Prostate gland (tissue), 2 donors: ENCODE data around the gene DLGAP1. TPM values are rescaled to one million over a fixed set of nuclear protein-coding genes. Genes with fewer than 3 reads are reported as not detected.
"Not testable (repeated sequence)": the region's sequence is repeated elsewhere in the genome, so short reads cannot be mapped to it uniquely, and the experiment has no call there.

Source experiments
- DNase-seq: peaks from one replicate; pipeline ENCODE4 v3.0.0-alpha.2; 2019; ENCODE audit warnings: low spot score
- H3K27ac ChIP-seq, 2 donors: fragments of 200-600 bp; sonication (generic); 2 replicates each; pipeline ENCODE4 v1.5.1; 2017 to 2019
- H3K27me3 ChIP-seq: fragments of 200-600 bp; sonication (generic); replicated peaks from 2 replicates; pipeline ENCODE4 v1.5.1; 2019; ENCODE audit not compliant: insufficient read depth
- H3K36me3 ChIP-seq, 2 donors: fragments of 200-600 bp; sonication (generic); 1 replicate in 1 of 2; 2 replicates in 1 of 2; pipeline versions ENCODE4 v1.5.1 to v1.8.1; 2017 to 2019
- H3K4me1 ChIP-seq: fragments of 200-600 bp; sonication (generic); replicated peaks from 2 replicates; pipeline ENCODE4 v1.5.1; 2019
- H3K4me3 ChIP-seq, 2 donors: fragments of 200-600 bp; sonication (generic); 2 replicates each; pipeline ENCODE4 v1.5.1; 2017 to 2019
- H3K9me3 ChIP-seq: fragments of 200-600 bp; sonication (generic); 2 replicates; pipeline ENCODE4 v1.5.1; 2017
- POLR2A ChIP-seq: fragments of 450-650 bp; IDR thresholded peaks from one replicate; pipeline ENCODE4 v1.6.1; 2016; ENCODE audit warnings: antibody characterized with exemption, mild to moderate bottlenecking
- POLR2AphosphoS5 ChIP-seq: sonication (generic); formaldehyde crosslinking; IDR thresholded peaks from one replicate; pipeline ENCODE4 v1.6.1; 2017; ENCODE audit warnings: antibody characterized with exemption
- WGBS: methylation state at CpG from one replicate; pipeline ENCODE4 v1.1.5; 2018; 5-methylcytosine and 5-hydroxymethylcytosine counted together
- intact Hi-C: fragments of 100-400 bp; cut with DNase I; formaldehyde crosslinking; loops from one replicate; pipeline ENCODE4 v1.14.2; 2022
- total RNA-seq, 2 donors: library from RNA; depleted of rRNA; stranded (reverse); fragments of >200 nt; gene quantifications; one replicate each; pipeline ENCODE4 v1.1.0, GENCODE V29; 2016
- TF ChIP-seq, protein P1 (sequence below), 4 experiments: fragments of 200-600 bp in 2 of 4; fragments of 450-650 bp in 2 of 4; sonication (generic) in 2 of 4; IDR thresholded peaks; 1 replicate in 3 of 4; 2 replicates in 1 of 4; pipeline ENCODE4 v1.5.1; 2016 to 2019; ENCODE audit warnings: antibody characterized with exemption in 4 of 4, mild to moderate bottlenecking in 2 of 4, moderate library complexity in 2 of 4

The DLGAP1 gene
- total RNA-seq, 2 donors from 2014 or later, result 42.2 to 66.7 TPM

DNA sequence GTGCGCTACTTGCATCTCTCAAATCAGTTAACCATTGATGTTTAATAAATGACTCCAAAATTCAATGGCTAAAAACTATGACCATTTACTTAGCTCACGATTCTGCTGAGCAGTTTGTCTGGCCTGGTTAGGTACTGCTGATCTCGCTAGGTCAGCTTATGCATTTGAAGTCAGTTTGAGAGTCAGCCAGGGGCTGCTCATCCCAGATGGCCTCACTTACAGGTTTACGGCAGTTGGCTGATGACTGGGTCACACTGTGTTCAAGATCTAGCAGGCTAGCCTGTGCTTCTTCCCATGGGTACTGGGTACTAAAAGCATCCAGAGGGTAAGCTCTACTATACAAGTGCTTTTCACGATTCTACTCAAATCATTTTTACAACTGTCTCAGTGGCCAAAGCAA lies 122.1 kb downstream of the DLGAP1 start:
- no peaks in the 10 kb centered on the region for H3K9me3 ChIP-seq
- TF ChIP-seq POLR2AphosphoS5, result no peak
- no peaks in the 10 kb centered on the region for H3K27me3 ChIP-seq
- H3K4me3 ChIP-seq, result no peak overlapping the region
- intact Hi-C loops, result no loop called here
- H3K4me1 ChIP-seq, result no peaks in the 10 kb centered on the region
- no peak for DNase-seq
- no peaks in the 10 kb centered on the region for H3K36me3 ChIP-seq
- no peak overlapping the region for H3K27ac ChIP-seq
- 79% methylated on average over 5 of the region's 5 CpGs for WGBS

DNA sequence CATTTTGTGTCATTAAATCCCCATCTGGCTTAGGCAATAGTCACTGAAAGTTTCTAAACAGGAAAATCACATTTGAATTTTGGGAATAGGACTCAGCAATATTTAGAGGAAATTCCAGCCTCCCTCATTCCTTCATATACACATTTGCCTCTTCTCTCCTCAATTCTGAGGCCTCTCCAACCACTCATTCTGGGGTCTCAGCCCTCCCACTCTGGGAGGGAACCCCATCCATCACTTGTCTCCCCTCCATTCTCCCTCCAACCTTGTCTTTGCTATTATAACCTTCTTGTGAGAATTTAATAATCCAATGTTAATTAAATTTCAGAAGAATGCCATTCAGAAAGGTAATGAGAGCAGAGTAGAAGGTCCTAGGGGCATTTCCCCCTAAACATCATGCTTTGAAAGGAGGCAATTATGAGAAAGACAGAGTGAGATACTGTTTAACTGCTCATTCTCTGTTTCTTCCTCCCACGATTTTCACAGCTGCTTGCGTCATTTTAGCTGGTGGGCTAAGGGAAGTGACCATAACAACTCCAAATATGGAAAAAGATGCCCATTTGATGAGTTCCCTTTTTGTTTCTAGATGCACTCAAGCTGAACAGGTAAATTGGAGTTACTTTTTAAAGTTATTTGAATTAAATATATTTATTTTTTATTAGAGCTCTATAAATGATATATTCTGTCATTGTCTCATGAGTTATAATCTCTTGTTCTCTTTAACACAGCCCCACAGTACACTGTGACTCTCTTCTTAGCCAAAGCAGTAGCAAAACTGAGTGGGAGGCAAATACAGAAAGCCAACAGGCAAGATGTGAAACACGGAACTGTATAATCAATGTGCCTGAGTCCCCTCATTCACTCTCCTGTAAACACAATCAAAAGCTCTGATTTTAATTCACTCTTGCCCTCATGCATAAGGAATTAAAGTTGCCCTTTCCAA lies 135.1 kb downstream of the DLGAP1 start:
- no peak for DNase-seq
- no peak overlapping the region for H3K27ac ChIP-seq
- intact Hi-C loops, result no loop called here
- 60% methylated on average over 3 of the region's 3 CpGs for WGBS
- H3K27me3 ChIP-seq, result no peaks in the 10 kb centered on the region
- H3K4me3 ChIP-seq, result no peak overlapping the region
- no peaks in the 10 kb centered on the region for H3K4me1 ChIP-seq
- H3K36me3 ChIP-seq, result no peaks in the 10 kb centered on the region
- no peaks in the 10 kb centered on the region for H3K9me3 ChIP-seq
- TF ChIP-seq, protein P1, sequence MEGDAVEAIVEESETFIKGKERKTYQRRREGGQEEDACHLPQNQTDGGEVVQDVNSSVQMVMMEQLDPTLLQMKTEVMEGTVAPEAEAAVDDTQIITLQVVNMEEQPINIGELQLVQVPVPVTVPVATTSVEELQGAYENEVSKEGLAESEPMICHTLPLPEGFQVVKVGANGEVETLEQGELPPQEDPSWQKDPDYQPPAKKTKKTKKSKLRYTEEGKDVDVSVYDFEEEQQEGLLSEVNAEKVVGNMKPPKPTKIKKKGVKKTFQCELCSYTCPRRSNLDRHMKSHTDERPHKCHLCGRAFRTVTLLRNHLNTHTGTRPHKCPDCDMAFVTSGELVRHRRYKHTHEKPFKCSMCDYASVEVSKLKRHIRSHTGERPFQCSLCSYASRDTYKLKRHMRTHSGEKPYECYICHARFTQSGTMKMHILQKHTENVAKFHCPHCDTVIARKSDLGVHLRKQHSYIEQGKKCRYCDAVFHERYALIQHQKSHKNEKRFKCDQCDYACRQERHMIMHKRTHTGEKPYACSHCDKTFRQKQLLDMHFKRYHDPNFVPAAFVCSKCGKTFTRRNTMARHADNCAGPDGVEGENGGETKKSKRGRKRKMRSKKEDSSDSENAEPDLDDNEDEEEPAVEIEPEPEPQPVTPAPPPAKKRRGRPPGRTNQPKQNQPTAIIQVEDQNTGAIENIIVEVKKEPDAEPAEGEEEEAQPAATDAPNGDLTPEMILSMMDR (IDR thresholded peaks at IDR 0.05), result no peak
- no peak for TF ChIP-seq POLR2A
- TF ChIP-seq POLR2AphosphoS5, result no peak

DNA sequence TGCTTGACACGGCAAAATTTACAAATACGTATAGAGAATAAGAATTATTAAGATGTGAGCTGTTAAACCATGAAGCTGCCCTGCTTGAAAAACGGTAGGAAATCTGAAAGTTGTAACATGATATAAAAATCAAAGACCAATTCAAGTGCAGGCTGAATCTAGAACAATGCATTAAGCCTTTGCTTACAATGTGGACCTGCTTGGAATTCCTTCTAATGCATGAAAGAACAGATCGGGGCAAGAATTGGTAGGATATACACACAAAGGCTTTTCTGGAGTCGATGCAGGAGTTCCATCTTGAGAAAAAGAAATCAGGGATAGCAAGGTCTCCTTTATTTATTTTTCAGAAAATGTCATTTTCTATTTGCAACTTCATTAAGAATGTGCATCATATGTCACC lies 136.8 kb downstream of the DLGAP1 start:
- Histone ChIP-seq H3K9me3 (no peaks in the 10 kb centered on the region), H3K27ac (no peak overlapping the region), H3K4me1 (no peaks in the 10 kb centered on the region), H3K36me3 (no peaks in the 10 kb centered on the region), H3K4me3 (no peak overlapping the region), H3K27me3 (no peaks in the 10 kb centered on the region)
- TF ChIP-seq, protein P1 (IDR thresholded peaks at IDR 0.05), result no peak
- no peak for TF ChIP-seq POLR2A
- no peak for TF ChIP-seq POLR2AphosphoS5
- intact Hi-C loops, result no loop called here
- WGBS, result 49% methylated on average over 5 of the region's 5 CpGs
- DNase-seq, result no peak

DNA sequence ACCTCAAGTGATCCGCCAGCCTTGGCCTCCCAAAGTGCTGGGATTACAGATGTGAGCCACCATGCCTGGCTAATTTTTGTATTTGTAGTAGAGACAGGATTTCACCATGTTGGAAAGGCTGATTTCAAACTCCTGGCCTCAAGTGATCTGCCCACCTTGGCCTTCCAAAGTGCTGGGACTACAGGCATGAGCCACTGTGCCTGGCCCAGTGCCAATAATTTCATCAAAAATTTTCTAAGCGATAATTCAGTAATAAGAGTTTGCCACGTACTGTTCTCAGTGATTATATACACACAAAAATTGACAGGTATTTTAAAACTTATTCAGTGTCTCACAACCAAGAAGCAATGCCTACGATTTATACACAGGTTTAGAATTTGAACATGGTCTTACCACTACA lies 143.2 kb downstream of the DLGAP1 start:
- H3K27ac ChIP-seq, H3K4me1 ChIP-seq, H3K36me3 ChIP-seq, H3K9me3 ChIP-seq, intact Hi-C loops, H3K4me3 ChIP-seq, DNase-seq, H3K27me3 ChIP-seq: not testable (repeated sequence)
- 91% methylated on average over 4 of the region's 4 CpGs for WGBS

DNA sequence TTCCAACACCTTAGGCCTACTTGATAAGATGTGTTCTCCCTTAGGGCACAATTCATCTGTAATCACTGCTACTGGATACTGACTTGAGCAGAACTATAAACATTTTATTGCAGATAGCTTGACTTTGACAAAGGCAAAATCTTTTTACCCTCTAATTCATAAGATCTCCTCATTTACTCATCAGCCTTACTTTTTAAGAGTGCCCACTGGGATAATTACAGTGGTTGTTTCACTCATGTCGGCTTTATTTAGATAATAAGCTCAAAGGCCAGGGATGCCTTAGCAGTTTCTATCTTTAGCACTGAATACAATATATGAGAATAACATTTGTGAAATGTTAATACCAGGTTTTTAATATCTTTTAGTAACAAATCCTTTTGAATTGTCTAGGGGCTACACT lies 144.0 kb downstream of the DLGAP1 start:
- intact Hi-C loops, result no loop called here
- TF ChIP-seq POLR2A, result no peak
- TF ChIP-seq, protein P1 (IDR thresholded peaks at IDR 0.05), result no peak
- no peak overlapping the region for H3K27ac ChIP-seq
- 64% methylated on average over 1 of the region's 1 CpG for WGBS
- no peaks in the 10 kb centered on the region for H3K36me3 ChIP-seq
- H3K4me3 ChIP-seq, result no peak overlapping the region
- DNase-seq, result no peak
- no peaks in the 10 kb centered on the region for H3K27me3 ChIP-seq
- H3K9me3 ChIP-seq, result no peaks in the 10 kb centered on the region
- H3K4me1 ChIP-seq, result no peaks in the 10 kb centered on the region

DNA sequence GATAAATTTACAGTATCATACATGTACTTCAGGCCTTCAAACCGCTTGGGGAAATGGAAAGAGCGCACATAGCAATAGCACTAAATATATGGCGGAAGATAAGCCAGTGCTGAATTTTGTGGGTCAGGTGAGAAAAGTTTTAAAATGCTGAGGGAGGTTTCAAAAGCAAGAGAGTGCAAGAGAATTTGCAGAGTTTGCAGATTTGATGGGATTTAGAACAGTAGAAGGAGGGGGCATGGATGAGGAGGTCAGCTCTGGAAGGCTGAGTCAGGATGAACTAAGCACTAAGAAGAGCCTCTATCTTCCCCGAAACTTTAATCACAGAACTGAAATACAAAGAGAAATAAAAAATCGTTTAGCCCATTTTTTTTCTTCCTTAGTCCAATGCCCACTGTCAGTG lies 145.9 kb downstream of the DLGAP1 start:
- no peaks in the 10 kb centered on the region for H3K27me3 ChIP-seq
- no peaks in the 10 kb centered on the region for H3K4me1 ChIP-seq
- DNase-seq, result no peak
- TF ChIP-seq, protein P1 (IDR thresholded peaks at IDR 0.05), result no peak
- no peak for TF ChIP-seq POLR2A
- no peak for TF ChIP-seq POLR2AphosphoS5
- H3K36me3 ChIP-seq, result no peaks in the 10 kb centered on the region
- 83% methylated on average over 5 of the region's 5 CpGs for WGBS
- no peak overlapping the region for H3K4me3 ChIP-seq
- H3K27ac ChIP-seq, result no peak overlapping the region
- intact Hi-C loops, result no loop called here
- no peaks in the 10 kb centered on the region for H3K9me3 ChIP-seq
